Measurements from ENCODE around the gene SLMAP.

DNA sequence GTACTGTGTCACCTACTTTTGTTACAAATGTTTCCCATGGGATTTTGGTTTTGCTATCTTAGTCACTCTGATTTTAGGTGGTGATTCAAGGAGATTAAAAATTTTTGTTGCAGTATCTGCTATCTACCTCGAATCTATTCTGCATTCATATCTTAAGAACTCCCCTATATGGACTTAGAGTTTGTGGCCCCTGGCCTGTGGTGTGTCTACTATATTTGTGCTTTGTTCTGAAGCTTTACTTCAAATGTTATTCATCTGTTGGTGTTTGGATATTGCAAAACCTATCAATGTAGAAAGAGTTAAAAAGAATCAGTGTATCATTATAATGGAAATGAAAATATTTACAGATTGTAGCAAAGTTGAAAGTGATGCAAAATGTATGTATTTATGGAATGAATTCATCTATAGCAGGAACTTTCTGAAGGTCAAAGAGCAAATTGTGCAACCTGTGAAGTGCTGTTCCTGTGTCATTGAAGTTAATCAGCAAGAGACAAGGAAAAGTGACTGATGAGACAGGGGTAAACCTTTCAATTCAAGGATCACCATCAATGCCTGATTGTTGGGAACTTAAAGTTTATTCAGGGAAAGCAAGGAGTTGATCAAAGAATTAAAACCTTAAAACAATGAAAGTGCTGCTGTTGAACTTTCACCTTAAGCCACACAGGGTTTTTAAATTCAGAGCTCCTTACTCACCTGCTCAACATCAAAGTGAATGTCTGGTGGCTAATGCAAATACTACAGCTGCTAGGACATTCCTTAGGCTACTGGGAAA lies 71.0 kb downstream of the SLMAP start:
- no peak for TF ChIP-seq PAF1 (CRISPR knock-in tag; IDR thresholded peaks at IDR 0.05)
- TF ChIP-seq ZZZ3 (CRISPR knock-in tag; IDR thresholded peaks at IDR 0.05; ENCODE audit: borderline replicate concordance) = no peak
- TF ChIP-seq, protein P1, sequence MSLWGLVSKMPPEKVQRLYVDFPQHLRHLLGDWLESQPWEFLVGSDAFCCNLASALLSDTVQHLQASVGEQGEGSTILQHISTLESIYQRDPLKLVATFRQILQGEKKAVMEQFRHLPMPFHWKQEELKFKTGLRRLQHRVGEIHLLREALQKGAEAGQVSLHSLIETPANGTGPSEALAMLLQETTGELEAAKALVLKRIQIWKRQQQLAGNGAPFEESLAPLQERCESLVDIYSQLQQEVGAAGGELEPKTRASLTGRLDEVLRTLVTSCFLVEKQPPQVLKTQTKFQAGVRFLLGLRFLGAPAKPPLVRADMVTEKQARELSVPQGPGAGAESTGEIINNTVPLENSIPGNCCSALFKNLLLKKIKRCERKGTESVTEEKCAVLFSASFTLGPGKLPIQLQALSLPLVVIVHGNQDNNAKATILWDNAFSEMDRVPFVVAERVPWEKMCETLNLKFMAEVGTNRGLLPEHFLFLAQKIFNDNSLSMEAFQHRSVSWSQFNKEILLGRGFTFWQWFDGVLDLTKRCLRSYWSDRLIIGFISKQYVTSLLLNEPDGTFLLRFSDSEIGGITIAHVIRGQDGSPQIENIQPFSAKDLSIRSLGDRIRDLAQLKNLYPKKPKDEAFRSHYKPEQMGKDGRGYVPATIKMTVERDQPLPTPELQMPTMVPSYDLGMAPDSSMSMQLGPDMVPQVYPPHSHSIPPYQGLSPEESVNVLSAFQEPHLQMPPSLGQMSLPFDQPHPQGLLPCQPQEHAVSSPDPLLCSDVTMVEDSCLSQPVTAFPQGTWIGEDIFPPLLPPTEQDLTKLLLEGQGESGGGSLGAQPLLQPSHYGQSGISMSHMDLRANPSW (CRISPR knock-in tag; IDR thresholded peaks at IDR 0.05; ENCODE audit: borderline replicate concordance) = no peak
- TF ChIP-seq, protein P2, sequence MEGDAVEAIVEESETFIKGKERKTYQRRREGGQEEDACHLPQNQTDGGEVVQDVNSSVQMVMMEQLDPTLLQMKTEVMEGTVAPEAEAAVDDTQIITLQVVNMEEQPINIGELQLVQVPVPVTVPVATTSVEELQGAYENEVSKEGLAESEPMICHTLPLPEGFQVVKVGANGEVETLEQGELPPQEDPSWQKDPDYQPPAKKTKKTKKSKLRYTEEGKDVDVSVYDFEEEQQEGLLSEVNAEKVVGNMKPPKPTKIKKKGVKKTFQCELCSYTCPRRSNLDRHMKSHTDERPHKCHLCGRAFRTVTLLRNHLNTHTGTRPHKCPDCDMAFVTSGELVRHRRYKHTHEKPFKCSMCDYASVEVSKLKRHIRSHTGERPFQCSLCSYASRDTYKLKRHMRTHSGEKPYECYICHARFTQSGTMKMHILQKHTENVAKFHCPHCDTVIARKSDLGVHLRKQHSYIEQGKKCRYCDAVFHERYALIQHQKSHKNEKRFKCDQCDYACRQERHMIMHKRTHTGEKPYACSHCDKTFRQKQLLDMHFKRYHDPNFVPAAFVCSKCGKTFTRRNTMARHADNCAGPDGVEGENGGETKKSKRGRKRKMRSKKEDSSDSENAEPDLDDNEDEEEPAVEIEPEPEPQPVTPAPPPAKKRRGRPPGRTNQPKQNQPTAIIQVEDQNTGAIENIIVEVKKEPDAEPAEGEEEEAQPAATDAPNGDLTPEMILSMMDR (CRISPR knock-in tag; IDR thresholded peaks at IDR 0.05) = no peak
- TF ChIP-seq NFIC (IDR thresholded peaks at IDR 0.05; ENCODE audit: low read length) = peak; percentile 79
- TF ChIP-seq, protein P3, sequence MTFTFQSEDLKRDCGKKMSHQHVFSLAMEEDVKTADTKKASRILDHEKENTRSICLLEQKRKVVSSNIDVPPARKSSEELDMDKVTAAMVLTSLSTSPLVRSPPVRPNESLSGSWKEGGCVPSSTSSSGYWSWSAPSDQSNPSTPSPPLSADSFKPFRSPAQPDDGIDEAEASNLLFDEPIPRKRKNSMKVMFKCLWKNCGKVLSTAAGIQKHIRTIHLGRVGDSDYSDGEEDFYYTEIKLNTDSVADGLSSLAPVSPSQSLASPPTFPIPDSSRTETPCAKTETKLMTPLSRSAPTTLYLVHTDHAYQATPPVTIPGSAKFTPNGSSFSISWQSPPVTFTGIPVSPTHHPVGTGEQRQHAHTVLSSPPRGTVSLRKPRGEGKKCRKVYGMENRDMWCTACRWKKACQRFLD (CRISPR knock-in tag; IDR thresholded peaks at IDR 0.05; ENCODE audit: borderline replicate concordance) = no peak
- TF ChIP-seq SP4 (CRISPR knock-in tag; IDR thresholded peaks at IDR 0.05) = no peak
- TF ChIP-seq MYNN (CRISPR knock-in tag; IDR thresholded peaks at IDR 0.05; ENCODE audit: low read depth) = no peak
